ENCODE results near the gene PLXNA4.

The PLXNA4 gene

GRCh38 chr7:132232406-132232805 is 343.9 kb downstream of the PLXNA4 start:
- TF ChIP-seq EZH2phosphoT487 (IDR thresholded peaks at IDR 0.05; ENCODE audit: borderline replicate concordance, low read length) (no peak), CTCF (IDR thresholded peaks at IDR 0.05; ENCODE audit: low read depth, low read length, poor library complexity, severe bottlenecking) (no peak)
- no peaks in the 10 kb centered on the region for H3K27me3 ChIP-seq (ENCODE audit: control insufficient read depth, low read length)
- H3K4me1 ChIP-seq (ENCODE audit: control insufficient read depth, low read length), result no peaks in the 10 kb centered on the region
- H3K27ac ChIP-seq (ENCODE audit: low read depth, low read length), result no peak overlapping the region
- no peak overlapping the region for H3K4me3 ChIP-seq (ENCODE audit: low read length)
- no peaks in the 10 kb centered on the region for H3F3A ChIP-seq (ENCODE audit: control insufficient read depth, insufficient read depth)
- H3K36me3 ChIP-seq (ENCODE audit: control insufficient read depth, low read length), result no peaks in the 10 kb centered on the region
- no peaks in the 10 kb centered on the region for H3K79me2 ChIP-seq (ENCODE audit: control insufficient read depth, low read length)
- H3K9me3 ChIP-seq (ENCODE audit: control insufficient read depth, insufficient read depth, low read length), result no peaks in the 10 kb centered on the region
- H3K4me2 ChIP-seq (ENCODE audit: low read length), result no peak overlapping the region
- no peaks in the 10 kb centered on the region for H3K9me2 ChIP-seq (replicated peaks; ENCODE audit: control insufficient read depth, low read length)
- no peaks in the 10 kb centered on the region for H4K20me1 ChIP-seq (ENCODE audit: control insufficient read depth, insufficient read depth, low read depth, low read length)

GRCh38 chr7:132230462-132230861 is 345.8 kb downstream of the PLXNA4 start:
- no peaks in the 10 kb centered on the region for H3F3A ChIP-seq (ENCODE audit: control insufficient read depth, insufficient read depth)
- H3K4me2 ChIP-seq (ENCODE audit: low read length), result no peak overlapping the region
- TF ChIP-seq CTCF (IDR thresholded peaks at IDR 0.05; ENCODE audit: low read depth, low read length, poor library complexity, severe bottlenecking), result no peak
- TF ChIP-seq EZH2phosphoT487 (IDR thresholded peaks at IDR 0.05; ENCODE audit: borderline replicate concordance, low read length), result no peak
- no peaks in the 10 kb centered on the region for H4K20me1 ChIP-seq (ENCODE audit: control insufficient read depth, insufficient read depth, low read depth, low read length)
- no peaks in the 10 kb centered on the region for H3K9me3 ChIP-seq (ENCODE audit: control insufficient read depth, insufficient read depth, low read length)
- no peaks in the 10 kb centered on the region for H3K36me3 ChIP-seq (ENCODE audit: control insufficient read depth, low read length)
- H3K4me3 ChIP-seq (ENCODE audit: low read length), result no peak overlapping the region
- H3K79me2 ChIP-seq (ENCODE audit: control insufficient read depth, low read length), result no peaks in the 10 kb centered on the region
- no peaks in the 10 kb centered on the region for H3K27me3 ChIP-seq (ENCODE audit: control insufficient read depth, low read length)
- H3K27ac ChIP-seq (ENCODE audit: low read depth, low read length), result no peak overlapping the region
- H3K9me2 ChIP-seq (replicated peaks; ENCODE audit: control insufficient read depth, low read length), result no peaks in the 10 kb centered on the region
- H3K4me1 ChIP-seq (ENCODE audit: control insufficient read depth, low read length), result no peaks in the 10 kb centered on the region

- Histone ChIP-seq H3K4me1 (ENCODE audit: control insufficient read depth, low read length) (peaks cover 5% of the 10 kb centered on the region; the same call in 1 of the 2 replicates), H4K20me1 (ENCODE audit: control insufficient read depth, insufficient read depth, low read depth, low read length) (no peaks in the 10 kb centered on the region), H3K4me2 (ENCODE audit: low read length) (no peak overlapping the region), H3F3A (ENCODE audit: control insufficient read depth, insufficient read depth) (no peaks in the 10 kb centered on the region), H3K9me2 (replicated peaks; ENCODE audit: control insufficient read depth, low read length) (no peaks in the 10 kb centered on the region), H3K27me3 (ENCODE audit: control insufficient read depth, low read length) (no peaks in the 10 kb centered on the region), H3K9me3 (ENCODE audit: control insufficient read depth, insufficient read depth, low read length) (no peaks in the 10 kb centered on the region), H3K4me3 (ENCODE audit: low read length) (no peak overlapping the region), H3K27ac (ENCODE audit: low read depth, low read length) (no peak overlapping the region), H3K36me3 (ENCODE audit: control insufficient read depth, low read length) (no peaks in the 10 kb centered on the region), H3K79me2 (ENCODE audit: control insufficient read depth, low read length) (no peaks in the 10 kb centered on the region)
- TF ChIP-seq CTCF (IDR thresholded peaks at IDR 0.05; ENCODE audit: low read depth, low read length, poor library complexity, severe bottlenecking) (no peak), EZH2phosphoT487 (IDR thresholded peaks at IDR 0.05; ENCODE audit: borderline replicate concordance, low read length) (no peak)
Measured at GRCh38 chr7:132228240-132228639, 348.0 kb downstream of the PLXNA4 start.

DNA sequence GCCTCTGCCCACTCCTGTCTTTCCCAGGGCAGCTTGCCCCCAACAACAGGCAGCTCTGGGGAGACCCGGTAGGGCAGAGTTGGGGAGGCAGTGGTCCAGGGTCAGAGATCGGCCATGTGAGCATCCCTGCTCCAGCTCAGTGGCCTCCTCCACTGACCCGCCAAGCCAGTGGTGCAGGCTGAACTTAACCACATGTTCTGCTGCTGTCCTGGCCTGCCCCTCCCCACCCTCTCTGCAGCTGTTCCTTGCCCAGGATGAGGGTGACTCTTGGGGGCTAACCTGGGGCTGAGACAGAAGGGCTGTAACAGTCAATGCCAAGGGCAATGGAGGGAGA is 349.3 kb downstream of the PLXNA4 start:
- no peaks in the 10 kb centered on the region for H3K36me3 ChIP-seq (ENCODE audit: control insufficient read depth, low read length)
- H3K4me1 ChIP-seq (ENCODE audit: control insufficient read depth, low read length), result peaks cover 5% of the 10 kb centered on the region; the same call in 1 of the 2 replicates
- no peak overlapping the region for H3K4me2 ChIP-seq (ENCODE audit: low read length)
- no peak for TF ChIP-seq CTCF (IDR thresholded peaks at IDR 0.05; ENCODE audit: low read depth, low read length, poor library complexity, severe bottlenecking)
- TF ChIP-seq EZH2phosphoT487 (IDR thresholded peaks at IDR 0.05; ENCODE audit: borderline replicate concordance, low read length), result no peak
- no peak overlapping the region for H3K27ac ChIP-seq (ENCODE audit: low read depth, low read length)
- H3K4me3 ChIP-seq (ENCODE audit: low read length), result no peak overlapping the region
- no peaks in the 10 kb centered on the region for H3K79me2 ChIP-seq (ENCODE audit: control insufficient read depth, low read length)
- no peaks in the 10 kb centered on the region for H3K9me2 ChIP-seq (replicated peaks; ENCODE audit: control insufficient read depth, low read length)
- no peaks in the 10 kb centered on the region for H3K9me3 ChIP-seq (ENCODE audit: control insufficient read depth, insufficient read depth, low read length)
- no peaks in the 10 kb centered on the region for H3K27me3 ChIP-seq (ENCODE audit: control insufficient read depth, low read length)
- H3F3A ChIP-seq (ENCODE audit: control insufficient read depth, insufficient read depth), result no peaks in the 10 kb centered on the region
- no peaks in the 10 kb centered on the region for H4K20me1 ChIP-seq (ENCODE audit: control insufficient read depth, insufficient read depth, low read depth, low read length)

Measured in DOHH2 (cell line).